NCI-H146 treated with DMSO at 0.1 percent for 48 hours (cell line): ENCODE measurements around the gene SF3A1.

Source experiments
- DNase-seq: peaks from one replicate; lab custom pipeline; 2025; ENCODE audit not compliant: unreplicated experiment; lab: John Stamatoyannopoulos, UW

Gene SF3A1

DNA sequence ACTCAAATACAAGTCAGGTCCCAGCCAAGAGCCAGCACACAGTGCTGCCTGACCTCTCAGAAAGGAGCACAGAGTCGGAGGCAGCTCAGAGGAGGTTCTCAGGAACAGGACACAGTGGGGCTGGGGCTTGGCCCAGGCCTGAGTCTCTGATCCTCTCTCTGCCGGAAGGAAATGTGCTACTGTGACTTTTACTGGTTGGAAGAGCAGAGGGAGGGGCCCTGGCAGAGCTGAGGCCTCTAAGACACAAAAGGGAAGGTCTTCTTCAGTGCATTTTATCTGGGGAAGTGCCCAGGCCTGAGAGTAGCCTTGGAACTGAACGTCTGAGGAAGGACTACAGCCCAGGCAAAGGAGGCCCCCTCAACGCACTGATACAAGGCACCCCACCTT, 51.2 kb downstream of the SF3A1 start:
- no peak for DNase-seq

- DNase-seq = no peak
Measured at GRCh38 chr22:30304495-30305244, 52.0 kb downstream of the SF3A1 start.

- no peak for DNase-seq
Measured at GRCh38 chr22:30302810-30303138, 53.9 kb downstream of the SF3A1 start.

DNA sequence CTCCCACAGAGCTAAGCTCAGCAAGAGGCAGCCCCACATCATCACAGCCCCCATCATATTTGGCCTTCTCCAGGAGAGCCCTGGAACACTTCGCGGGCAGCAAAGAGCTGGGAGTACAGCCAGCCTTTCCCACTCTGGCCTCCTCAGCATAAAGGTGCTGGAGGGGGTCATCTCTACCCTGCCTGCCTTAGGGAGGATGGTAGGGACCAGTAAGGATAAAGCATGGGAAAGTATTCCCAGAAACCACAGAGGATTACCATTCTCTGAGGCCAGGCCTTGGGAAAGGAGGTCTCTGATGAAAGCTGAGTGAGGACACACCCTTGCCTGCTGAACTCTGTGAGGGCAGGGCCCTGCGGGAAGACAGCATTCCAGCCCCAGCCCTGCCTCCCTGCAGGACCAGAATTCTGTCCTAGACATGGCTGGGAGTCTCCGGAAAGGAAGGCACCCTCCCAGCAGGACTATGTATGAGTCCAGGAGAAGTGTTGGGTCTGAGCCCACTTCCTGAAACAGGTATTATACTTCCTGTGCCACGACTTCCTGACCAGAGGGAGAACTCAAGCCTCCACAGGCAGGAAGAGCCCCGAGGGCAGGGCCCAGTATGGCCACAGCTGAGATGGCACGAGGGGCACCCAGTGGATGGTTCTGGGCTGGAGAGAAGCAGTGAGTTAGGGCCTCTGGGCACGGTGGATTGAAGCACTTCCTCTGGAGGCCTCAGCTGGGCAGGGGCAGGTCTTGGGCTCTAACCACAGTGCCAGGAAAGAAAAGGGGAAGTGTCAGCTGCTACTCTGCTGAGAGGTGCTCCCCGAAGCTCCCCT, 54.5 kb downstream of the SF3A1 start:
- DNase-seq = no peak

DNA sequence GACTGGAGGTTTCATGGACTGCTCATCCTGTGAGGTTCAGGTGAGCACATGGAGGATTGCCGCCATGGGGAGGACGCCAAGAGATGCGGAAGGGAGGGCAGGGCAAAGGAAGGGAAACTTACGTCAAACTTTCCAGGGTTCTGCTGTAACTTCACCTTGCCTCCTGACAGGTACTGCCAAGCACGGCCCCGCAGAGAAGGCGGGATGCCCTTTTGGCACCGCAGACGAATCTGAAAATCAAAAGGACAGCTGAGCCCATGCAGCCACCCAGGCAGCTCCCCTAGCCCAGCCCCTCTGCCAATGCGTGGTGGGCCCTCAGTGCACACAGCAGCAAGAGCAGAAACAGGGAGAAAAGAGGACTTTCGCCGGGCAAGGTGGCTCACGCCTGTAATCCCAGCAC, 57.4 kb downstream of the SF3A1 start:
- DNase-seq = no peak

- no peak for DNase-seq
Measured at GRCh38 chr22:30297991-30298701, 58.5 kb downstream of the SF3A1 start.

- peak; percentile 11 for DNase-seq
Measured at GRCh38 chr22:30297276-30297990, 59.3 kb downstream of the SF3A1 start.

- DNase-seq = no peak
Measured at GRCh38 chr22:30296833-30297232, 59.9 kb downstream of the SF3A1 start.

- no peak for DNase-seq
Measured at GRCh38 chr22:30296324-30296723, 60.4 kb downstream of the SF3A1 start.

GRCh38 chr22:30295576-30295975, 61.1 kb downstream of the SF3A1 start:
- no peak for DNase-seq

- DNase-seq = no peak
Measured at GRCh38 chr22:30294830-30295229, 61.9 kb downstream of the SF3A1 start.

GRCh38 chr22:30294066-30294465, 62.6 kb downstream of the SF3A1 start:
- DNase-seq = no peak

DNA sequence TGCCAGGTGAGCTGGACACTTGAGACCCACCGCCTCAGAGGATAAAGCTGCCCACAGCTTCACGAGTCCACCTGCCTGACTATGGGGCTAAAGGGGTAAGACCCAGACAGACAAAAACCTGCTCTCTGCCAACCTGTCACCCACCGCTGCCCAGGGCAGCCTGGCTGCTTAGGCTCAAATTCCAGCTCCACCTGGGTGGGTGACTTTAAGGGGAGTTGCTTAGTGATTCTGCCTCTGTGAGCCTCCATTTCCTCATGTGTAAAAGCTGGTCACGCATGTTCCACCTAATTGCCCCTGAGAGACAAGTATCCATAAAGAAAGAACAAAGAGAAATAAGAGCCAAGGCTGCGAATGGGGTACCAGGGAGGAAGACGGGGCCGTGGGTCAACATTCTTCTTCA, 63.7 kb downstream of the SF3A1 start:
- no peak for DNase-seq

GRCh38 chr22:30292069-30292970, 64.4 kb downstream of the SF3A1 start:
- no peak for DNase-seq

- no peak for DNase-seq
Measured at GRCh38 chr22:30291058-30291892, 65.4 kb downstream of the SF3A1 start.

- DNase-seq = no peak
Measured at GRCh38 chr22:30290342-30291057, 66.2 kb downstream of the SF3A1 start.

- no peak for DNase-seq
Measured at GRCh38 chr22:30289980-30290313, 66.7 kb downstream of the SF3A1 start.

- peak; percentile 84 for DNase-seq
Measured at GRCh38 chr22:30289141-30289979, 67.3 kb downstream of the SF3A1 start, which contains the start of gene CASTOR1. Gene CASTOR1 (minus strand): TSS chr22:30289505. CDS start chr22:30289497, 8 bp downstream.
